ENCODE data around the gene ARV1. TPM values are rescaled to one million over a fixed set of nuclear protein-coding genes. Genes with fewer than 3 reads are reported as not detected.

ARV1 gene
- total and polyA plus RNA-seq, 10 of the 15 experiments (the other 5 are each of a cell fraction or from before 2014, with no cell fraction given): 23.2 to 55.1 (median 35.6) TPM

DNA sequence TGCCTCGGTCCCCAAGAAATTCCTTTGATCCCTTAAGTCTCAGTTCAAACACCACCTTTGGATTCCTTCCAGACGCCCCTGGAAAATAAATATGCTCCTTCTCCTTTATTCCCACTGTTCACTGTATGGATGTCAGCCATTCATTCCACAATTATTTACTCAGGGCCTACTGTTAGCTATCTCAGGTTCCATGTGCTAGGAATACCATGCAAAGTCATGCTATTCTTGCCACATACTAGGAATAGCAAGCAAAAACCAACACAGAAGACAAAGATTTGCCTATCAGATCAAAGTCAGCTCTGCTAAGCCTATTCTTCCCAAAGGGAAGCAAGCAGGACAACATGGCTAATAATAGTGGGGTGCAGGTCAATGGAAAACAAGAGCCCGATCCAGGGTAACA, 30.0 kb upstream of the ARV1 start (continued):
- TF ChIP-seq CREB1 (IDR thresholded peaks at IDR 0.05; ENCODE audit: low read depth) (no peak), EGR1 (IDR thresholded peaks at IDR 0.05; ENCODE audit: borderline replicate concordance in 1 of 2, low read depth in 2 of 2, low read length in 2 of 2) (no peak), MXI1 (IDR thresholded peaks at IDR 0.05; ENCODE audit: low read depth, low read length) (no peak), SPI1 (IDR thresholded peaks at IDR 0.05; ENCODE audit: borderline replicate concordance, insufficient read depth, low read depth, low read length) (no peak), TBL1XR1 (IDR thresholded peaks at IDR 0.05; ENCODE audit: low read depth, low read length) (no peak), RELA (IDR thresholded peaks at IDR 0.05; ENCODE audit: borderline replicate concordance, partially characterized antibody) (no peak), EED (IDR thresholded peaks at IDR 0.05; ENCODE audit: low read depth) (no peak), NR2C2 (IDR thresholded peaks at IDR 0.05; ENCODE audit: borderline replicate concordance, control insufficient read depth, insufficient read length, low read depth) (no peak)
- TF ChIP-seq, protein P1, sequence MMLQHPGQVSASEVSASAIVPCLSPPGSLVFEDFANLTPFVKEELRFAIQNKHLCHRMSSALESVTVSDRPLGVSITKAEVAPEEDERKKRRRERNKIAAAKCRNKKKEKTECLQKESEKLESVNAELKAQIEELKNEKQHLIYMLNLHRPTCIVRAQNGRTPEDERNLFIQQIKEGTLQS (IDR thresholded peaks at IDR 0.05; ENCODE audit: borderline replicate concordance, extremely low read depth, low read depth, low read length): no peak
- TF ChIP-seq, protein P2, sequence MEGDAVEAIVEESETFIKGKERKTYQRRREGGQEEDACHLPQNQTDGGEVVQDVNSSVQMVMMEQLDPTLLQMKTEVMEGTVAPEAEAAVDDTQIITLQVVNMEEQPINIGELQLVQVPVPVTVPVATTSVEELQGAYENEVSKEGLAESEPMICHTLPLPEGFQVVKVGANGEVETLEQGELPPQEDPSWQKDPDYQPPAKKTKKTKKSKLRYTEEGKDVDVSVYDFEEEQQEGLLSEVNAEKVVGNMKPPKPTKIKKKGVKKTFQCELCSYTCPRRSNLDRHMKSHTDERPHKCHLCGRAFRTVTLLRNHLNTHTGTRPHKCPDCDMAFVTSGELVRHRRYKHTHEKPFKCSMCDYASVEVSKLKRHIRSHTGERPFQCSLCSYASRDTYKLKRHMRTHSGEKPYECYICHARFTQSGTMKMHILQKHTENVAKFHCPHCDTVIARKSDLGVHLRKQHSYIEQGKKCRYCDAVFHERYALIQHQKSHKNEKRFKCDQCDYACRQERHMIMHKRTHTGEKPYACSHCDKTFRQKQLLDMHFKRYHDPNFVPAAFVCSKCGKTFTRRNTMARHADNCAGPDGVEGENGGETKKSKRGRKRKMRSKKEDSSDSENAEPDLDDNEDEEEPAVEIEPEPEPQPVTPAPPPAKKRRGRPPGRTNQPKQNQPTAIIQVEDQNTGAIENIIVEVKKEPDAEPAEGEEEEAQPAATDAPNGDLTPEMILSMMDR (IDR thresholded peaks at IDR 0.05 in 2 of 3, conservative IDR thresholded peaks at IDR 0.05 in 1 of 3; ENCODE audit: control insufficient read depth in 2 of 3, extremely low read depth in 1 of 3, insufficient read depth in 1 of 3, low read depth in 3 of 3, low read length in 3 of 3): no peak
- TF ChIP-seq, protein P3, sequence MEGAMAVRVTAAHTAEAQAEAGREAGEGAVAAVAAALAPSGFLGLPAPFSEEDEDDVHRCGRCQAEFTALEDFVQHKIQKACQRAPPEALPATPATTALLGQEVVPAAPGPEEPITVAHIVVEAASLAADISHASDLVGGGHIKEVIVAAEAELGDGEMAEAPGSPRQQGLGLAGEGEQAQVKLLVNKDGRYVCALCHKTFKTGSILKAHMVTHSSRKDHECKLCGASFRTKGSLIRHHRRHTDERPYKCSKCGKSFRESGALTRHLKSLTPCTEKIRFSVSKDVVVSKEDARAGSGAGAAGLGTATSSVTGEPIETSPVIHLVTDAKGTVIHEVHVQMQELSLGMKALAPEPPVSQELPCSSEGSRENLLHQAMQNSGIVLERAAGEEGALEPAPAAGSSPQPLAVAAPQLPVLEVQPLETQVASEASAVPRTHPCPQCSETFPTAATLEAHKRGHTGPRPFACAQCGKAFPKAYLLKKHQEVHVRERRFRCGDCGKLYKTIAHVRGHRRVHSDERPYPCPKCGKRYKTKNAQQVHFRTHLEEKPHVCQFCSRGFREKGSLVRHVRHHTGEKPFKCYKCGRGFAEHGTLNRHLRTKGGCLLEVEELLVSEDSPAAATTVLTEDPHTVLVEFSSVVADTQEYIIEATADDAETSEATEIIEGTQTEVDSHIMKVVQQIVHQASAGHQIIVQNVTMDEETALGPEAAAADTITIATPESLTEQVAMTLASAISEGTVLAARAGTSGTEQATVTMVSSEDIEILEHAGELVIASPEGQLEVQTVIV (IDR thresholded peaks at IDR 0.05; ENCODE audit: borderline replicate concordance, partially characterized antibody): no peak
